ENCODE measurements around the gene KIF4A.
A peak's percentile ranks its signal among the peaks of the same experiment; 100 is the strongest.
"Not testable (repeated sequence)": the region's sequence is repeated elsewhere in the genome, so short reads cannot be mapped to it uniquely, and the experiment has no call there.

Gene KIF4A

DNA sequence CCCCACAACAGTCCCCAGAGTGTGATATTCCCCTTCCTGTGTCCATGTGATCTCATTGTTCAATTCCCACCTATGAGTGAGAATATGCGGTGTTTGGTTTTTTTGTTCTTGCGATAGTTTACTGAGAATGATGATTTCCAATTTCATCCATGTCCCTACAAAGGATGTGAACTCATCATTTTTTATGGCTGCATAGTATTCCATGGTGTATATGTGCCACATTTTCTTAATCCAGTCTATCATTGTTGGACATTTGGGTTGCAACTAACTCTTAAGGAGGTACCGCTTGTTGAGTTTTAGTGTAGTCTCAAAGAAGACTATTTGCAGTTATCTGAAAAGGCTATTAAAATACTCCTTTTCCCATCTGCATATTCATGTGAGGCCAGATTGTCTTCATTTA is 110.3 kb downstream of the KIF4A start:
- DNase-seq = not testable (repeated sequence)

DNA sequence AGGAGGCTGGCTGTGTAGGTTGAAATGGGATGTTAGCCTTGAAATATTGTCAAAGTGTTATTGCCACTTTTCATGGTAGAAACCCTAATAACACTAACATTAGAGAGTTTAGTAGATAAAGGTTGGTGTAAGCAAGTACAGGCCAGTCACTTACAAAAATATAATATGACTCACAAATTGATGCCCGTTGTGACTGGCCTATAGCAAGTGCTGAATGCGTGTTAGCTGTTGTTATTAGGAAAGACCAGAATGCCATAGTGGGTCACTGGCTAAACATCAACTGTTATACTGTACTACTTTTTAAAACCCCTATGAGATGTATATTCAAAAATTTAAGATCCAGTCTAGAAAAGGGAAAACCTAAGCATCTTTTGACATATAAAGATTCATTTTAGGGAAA is 112.8 kb downstream of the KIF4A start:
- no peak for DNase-seq

DNA sequence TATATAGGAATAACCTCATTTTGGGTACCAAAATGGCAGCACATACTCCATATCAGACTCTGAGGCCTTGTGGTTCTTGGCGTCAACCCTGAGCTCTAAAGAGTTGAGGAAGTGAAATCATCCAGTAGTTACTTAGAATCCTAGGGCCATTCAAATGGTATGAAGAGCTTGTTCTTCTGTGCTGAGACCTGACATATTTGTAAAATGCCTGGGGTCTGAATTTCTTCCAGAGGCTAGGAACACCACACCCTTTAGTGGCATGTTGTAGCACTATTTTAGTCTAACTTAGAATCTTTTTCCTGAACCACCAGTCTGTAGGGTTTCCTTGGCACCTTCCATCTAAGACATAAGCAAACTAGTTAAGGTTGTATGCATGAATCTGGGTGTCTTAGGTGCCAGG is 115.1 kb downstream of the KIF4A start:
- no peak for DNase-seq

DNA sequence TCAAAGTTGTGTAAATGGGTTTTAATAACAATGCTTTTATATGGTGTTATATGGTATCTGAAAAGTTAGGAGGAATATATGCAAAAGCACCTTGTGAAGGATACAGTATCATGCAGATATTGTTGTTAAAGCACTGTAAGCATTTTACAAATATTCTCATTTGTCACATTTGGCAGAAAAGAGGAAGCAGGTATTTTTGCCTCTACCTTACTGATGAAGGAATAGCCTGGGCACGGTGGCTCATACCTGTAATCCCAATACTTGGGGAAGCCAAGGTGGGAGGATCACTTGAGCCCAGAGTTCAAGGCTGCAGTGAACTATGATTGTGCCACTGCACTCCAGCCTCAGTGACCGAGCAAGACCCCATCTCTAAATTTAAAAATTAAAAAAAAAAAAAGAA is 121.0 kb downstream of the KIF4A start:
- DNase-seq = no peak

DNA sequence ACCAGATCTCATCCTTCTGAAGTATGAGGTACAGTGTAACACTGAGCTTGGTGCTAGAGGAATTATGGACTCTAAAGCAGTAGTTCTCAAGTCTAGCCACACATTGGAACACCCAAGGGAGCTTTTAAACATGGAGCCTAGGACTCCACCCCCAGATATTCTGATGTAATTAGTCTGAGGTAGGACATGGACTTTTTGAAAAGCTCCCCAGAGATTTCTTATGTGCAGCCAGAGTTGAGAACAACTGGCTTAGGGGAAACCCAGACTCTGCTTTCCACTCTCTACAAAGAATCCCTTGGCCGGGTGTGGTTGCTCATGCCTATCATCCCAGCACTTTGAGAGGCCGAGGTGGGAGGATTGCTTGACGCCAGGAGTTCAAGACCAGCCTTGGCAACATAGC is 121.6 kb downstream of the KIF4A start:
- DNase-seq = no peak

DNA sequence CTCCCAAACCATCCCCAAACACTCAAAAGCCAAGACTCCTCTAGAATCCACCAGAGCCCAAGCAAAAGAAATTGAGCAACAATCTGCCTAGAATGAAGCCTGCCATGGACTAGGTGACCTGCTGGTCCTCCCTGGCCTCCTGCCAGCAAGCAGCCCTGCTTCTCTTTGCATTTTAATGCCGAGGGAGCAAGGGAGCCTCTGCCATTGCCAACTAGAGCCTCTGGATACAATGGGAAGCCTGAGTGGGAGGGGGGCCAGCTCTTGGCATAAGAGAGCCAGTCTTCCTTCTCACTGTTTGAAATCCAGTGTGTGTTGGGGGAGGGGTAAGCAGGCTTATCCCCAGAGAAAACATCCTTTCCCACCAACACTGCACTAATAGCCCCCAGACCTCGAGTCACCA is 131.7 kb downstream of the KIF4A start:
- no peak for DNase-seq

DNA sequence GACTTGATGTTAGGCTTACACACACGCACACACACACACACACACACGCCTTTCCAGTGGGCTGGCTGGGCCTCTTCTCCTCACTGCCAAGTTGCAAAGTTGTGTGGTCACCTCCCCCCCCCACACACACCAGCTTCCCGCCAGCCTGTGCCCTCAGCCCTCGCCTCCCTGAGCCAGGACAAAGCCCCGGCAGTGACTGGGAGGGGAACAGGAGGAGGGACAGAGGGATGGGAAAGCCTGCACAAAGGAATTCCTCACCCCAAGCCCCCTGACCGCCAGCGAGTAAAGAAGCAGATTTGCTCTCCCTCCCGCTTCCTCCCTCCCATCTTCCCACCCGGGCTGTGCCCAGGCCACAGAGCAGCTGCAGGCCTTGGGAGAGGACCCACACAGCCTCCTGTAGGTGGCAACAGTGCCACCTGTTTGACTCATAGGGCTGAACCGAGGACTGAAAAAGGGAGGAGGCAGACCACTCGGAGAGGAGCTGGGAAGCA is 133.0 kb downstream of the KIF4A start, which contains the start of gene GDPD2:
GDPD2 (plus strand) TSS at position 464 of the 491 bp plus-strand sequence. CDS start 1,671 bp downstream, outside the sequence.
- DNase-seq = no peak

DNA sequence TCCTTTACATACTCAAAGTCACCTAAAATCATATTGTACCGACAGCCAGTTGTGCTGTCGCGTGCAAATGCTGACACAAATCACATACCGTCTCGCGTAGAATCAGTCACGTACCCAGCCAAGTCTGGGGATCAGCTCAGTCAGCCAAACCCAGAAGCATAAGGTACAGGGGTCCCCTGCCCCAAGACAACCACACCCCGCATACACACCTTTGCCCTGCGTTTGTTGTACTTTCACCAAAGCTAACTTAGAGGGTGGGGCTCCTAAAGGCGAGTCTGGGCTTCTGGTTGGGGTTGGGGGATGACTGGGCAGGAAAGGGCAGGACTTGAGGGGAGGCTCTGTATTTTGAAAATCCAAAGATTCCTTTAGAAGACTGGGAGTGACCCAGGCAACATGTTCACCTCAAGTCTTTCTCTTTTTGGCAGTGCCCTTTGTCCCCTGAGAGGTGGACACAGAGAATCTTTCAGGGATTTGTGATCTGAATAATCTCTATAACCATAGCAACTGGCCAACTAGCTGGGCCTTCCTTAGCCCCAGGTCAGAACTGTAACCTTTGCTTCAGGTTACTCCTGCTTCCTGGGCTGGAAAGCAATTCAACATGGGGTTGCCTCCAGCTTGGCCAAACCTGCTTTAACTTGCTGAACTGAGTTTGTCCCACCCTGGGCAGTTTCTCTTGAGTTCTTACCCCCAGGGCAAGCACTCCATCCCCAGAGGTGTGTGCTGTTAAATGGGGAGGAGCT is 134.2 kb downstream of the KIF4A start:
- DNase-seq = no peak

DNA sequence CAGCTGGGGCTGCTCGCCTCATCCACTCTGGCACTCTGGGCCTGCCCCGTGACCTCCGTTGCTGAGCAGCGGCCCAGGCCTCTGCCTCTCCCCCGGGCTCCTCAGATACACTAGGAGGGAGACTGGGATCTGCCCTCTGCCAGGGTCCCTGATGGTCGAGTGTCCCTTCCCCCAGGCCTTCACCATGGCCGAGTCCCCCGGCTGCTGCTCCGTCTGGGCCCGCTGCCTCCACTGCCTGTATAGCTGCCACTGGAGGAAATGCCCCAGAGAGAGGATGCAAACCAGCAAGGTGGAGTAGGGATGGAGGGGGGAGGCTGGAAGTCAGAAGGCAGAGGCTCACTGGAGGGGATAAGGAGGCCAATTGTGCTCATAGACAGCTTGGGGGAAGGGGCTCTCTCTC is 134.9 kb downstream of the KIF4A start:
- DNase-seq = no peak

DNA sequence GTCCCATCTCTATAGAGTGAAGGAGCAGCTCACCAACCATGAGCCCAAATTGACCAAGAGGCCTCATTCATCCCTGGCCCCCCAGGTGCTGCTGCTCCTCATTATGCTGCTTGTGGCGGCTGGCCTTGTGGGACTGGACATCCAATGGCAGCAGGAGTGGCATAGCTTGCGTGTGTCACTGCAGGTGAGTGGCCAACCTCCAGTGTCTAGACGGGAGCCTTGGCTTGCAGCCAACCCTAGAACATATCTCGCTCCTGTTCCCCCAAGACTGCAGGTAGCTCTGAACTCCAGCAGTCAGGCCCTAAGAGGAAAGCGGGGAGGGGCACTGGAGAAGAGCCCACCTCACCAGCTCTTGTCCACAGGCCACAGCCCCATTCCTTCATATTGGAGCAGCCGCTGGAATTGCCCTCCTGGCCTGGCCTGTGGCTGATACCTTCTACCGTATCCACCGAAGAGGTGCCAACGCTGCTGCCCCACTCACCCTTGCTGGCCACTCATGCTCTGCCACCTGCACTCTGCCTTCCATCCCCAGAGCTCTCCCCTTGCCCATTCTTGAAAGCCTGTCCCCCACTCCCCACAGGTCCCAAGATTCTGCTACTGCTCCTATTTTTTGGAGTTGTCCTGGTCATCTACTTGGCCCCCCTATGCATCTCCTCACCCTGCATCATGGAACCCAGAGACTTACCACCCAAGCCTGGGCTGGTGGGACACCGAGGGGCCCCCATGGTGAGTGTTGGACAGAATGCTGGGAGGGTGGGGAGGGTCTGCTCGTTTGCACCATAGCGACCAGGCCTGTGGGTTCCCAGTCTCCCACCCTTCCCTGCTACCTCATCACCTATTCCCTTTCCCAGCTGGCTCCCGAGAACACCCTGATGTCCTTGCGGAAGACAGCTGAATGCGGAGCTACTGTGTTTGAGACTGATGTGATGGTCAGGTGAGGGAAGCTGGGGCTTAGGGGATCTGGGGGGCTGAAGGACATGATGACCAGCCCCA is 136.7 kb downstream of the KIF4A start:
- no peak for DNase-seq

DNA sequence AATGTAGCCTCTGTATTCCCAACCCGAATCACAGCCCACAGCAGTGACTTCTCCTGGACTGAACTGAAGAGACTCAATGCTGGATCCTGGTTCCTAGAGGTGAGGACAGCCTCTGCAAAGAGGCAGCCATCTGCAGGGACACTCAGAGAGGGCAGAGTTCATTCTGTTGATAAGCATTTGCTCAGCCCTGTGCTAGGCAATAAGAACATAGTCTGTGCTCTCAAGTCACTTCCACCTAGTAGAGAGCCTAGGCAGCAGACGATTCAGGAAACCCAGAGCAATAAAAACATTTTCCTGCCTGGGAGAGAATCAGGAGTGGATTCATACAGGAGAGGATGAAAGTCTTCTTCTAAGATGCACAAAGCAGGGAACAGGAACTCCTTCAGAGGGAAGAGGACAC is 137.5 kb downstream of the KIF4A start:
- DNase-seq = no peak

DNA sequence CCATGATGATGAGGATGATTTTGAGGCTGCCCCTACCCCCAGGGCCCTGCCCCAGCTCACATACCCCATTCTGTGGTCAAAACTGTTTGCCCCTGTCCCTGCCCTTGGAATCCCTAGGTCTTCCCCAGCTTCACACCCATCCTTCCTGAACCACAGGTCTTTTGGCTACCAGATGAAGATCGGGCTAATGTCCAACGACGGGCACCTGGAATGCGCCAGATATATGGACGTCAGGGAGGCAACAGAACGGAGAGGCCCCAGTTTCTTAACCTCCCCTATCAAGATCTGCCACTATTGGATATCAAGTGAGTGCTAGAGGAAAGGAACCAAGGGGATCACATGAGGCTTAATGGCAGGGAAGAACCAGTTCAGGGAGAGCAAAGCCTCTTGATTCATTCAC is 139.9 kb downstream of the KIF4A start:
- DNase-seq = no peak

DNA sequence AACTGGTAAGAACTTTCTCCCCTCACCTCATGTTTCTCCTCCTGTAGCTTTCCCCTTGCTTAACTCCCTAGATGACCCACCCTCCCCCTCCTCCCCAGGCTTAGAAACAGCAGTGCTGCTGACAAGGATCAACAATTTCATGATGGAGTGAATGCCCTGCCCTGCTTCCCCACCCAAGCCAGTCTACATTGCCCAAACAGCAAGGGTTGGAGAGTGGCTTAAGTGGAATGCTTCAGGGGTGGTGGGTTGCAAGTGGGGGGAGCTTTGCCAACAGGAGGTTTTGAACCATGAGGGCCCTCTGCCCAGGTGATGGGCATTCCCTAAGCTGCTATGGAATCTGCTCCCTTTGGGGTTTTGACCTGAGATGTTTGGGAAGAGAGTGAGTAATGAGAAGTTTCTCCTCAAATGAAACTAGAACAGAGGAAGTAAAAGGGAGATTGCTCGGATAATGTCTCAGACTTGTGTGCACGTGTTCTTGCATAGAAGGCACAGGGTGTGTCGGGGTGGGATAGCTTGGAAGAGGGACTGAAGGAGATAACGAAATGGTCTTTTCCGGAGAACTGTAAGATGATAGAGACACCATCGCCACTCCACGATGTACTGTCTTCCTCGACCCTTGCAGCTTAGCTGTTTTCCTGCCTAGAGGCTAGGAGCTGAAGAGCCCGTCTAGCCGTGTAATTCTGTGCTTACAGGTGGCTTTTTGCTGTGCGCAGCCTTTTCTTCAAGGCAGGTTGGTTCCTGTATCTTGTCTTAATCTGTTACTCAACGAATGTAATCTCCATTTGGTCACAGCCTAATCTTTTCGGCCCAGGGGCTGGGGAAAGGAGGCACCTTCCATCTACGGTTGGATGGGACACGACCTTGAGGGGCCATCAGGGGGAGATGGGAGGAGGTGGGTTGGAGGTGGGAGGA is 143.3 kb downstream of the KIF4A start:
- DNase-seq = no peak

DNA sequence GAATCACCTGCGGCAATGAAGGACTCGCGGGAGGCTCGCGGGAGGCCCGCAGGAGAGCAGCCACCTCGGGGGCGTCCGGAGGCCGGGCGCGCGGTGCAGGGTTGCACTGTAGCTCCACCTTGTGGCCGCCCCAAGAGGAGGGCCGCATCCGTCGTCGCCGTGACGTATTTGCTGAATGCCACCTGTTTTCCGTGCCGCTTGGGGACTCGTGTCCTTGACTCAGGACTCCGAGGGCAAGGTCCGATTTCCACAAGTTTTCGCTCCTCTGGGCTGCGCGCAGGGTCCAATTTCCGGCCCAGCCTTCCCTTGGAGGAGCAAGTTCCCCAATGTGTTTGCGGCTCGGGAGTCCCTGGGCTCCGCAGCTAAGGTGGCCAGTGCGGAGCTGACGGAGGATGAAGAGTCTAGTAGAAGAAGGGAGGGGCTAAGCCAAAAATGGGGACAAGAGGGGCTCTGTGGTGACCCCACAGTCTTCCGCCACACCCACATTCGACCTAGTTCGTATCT is 144.0 kb downstream of the KIF4A start:
- peak; percentile 63 for DNase-seq

DNA sequence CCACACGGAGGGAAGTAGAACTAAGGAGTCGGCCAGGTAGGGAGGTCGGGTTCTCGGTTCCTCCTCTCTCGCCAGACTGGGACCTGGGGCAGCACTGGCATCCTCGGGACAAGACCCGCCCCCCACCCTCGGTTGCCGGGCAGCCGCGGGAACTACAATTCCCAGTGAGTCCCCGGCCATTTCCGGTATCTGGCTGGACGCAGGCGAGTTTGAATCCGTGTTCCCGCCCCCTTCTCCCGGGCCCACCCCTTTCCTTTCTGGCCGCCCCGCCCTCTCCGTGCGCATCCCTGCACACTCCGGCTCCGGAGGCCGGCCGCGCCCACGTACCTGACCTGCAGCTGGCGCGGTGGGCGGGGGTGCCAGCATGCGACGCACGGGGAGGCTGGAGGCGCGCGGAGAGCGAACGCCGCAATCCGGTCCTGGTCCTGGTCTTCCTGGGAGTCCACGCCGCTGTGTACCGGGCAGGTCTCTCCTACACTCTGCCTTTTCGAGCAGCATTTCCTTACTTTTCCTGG is 144.5 kb downstream of the KIF4A start:
- peak; percentile 27 for DNase-seq

DNA sequence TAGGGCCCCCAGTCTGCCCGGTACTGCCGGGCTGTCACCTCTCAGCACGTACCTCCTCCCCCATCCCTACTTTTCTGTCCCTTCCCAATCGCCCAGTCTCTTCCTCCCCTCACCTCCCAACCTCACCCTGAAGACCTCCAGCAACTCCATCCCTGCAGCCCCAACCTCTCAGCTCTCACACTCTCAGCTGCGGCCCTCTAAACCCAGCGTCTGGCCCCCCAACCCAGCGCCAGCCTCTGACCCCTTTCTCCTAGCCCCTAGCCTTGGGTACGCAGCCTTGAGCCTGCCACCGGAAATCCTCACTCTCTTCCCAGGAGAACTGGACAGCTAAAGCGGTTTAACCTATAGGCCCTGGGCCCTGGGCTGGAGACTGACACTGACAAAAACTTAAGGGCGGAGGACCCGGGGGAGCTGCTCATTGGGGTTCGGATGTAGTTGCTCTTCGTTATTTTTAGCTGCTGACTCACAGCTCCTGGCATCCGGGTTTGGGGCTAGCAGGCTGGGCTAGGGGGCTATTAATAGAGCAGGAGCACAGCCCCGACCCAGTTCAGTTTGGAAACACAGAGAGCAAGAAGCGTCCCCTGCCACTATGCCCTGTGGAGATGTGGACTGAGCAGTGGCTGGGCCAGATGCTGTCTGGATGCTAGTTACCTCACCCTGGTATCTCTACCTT is 145.1 kb downstream of the KIF4A start:
- no peak for DNase-seq

DNA sequence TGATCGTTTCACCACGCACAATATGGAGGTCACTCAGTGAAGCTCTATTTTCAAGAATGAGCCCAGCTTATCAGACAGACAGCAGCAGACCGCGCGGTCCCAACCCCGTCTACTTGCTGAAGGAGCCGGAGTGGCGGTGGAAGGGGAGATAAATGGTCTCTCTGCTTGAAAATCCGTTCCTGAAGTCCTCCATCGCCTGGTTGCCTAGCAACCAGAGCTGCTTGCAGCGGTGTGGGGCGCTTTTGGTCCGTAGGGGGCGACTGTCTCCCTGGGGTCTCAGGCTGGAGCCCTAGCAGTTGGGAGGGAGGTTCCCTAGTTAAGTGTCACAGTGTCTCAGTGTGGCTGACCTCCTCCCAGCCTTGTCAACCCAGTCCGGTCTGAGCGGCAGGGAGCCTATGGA is 146.4 kb downstream of the KIF4A start:
- DNase-seq = no peak

DNA sequence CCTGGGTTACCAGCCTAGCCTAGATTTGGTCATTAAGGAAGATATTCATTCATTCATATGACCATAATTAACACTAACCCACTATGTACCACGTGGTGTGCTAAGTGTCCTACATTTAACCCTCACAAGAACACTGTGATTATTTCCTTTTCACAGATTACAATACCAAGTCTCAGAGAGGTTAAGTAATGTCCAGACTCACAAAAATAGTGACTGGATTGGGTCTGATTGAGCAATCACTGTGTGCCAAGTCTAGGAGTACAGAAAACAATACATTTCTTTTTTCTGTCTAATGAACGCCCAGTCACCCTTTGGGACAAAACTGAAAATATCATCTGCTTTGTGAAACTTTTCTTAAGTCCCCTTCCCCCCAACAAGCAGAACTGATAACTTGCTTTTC is 147.1 kb downstream of the KIF4A start:
- no peak for DNase-seq

DNA sequence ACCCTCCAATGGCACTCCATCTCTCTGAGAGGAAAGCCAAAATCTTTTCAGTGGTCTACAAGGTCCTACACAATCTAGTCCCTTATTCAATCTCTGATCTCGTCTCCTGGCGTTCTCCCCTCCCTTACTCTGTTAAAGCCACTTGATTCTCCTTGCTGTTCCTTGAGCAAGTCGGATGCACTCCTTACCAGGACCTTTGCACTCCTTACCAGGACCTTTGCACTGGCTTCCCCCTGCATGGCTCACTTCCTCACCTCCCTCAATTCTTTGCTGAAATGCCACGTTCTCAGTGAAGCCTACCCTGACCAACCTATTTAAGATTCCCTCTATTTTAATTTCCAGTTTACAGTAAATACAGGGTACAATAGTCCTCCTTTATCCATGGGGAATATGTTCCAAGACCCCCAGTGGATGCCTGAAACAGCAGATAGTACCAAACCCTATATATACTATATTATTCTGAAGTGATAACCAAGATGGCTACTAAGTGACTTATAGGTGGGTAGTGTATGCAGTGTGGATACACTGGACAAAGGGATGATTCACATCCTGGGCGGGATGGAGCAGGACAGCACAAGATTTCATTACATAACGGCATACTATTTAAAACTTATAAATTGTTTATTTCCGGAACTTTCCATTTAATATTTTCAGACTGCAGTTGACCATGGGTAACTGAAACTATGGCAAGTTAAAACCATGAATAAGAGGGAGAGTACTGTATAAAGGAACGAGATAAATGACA is 148.2 kb downstream of the KIF4A start:
- DNase-seq = no peak

DNA sequence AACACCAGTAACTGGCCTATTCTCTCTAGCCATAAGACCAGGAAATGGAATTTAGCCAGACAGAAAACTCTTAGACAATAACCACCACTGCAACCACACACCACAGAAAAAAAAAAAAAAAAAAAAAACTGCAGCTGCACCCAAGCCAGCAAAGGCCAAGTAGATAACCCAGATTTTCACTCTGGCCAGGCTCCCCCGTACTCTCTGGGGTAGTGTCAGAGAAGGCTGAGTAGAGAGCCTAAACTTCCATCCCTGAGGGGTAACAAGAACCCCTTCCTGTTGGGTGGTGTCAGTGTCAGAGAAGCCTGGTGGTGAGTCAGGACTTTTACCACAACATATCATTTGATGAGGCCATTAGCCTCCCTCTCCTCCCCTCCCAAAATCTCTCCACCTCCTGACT is 149.1 kb downstream of the KIF4A start:
- DNase-seq = no peak

DNA sequence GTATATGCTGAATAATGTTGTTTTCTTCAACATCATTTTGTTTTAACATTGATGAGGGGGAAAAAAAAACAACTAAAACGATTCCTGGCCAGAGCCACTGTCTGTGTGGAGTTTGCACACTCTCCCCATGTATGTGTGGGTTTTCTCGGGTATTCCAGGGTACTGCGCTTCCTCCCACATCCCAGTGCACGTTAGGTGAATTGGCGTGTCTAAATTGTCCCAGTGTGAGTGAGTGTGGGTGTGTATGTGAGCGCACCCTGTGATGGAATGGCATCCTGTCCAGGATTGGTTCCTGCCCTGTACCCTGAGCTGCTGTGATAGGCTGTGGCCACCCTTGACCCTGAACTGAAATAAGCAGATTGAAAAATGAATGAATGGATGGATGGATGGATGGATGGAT is 152.3 kb downstream of the KIF4A start:
- no peak for DNase-seq
